B cell (primary cell): ENCODE results near the gene CAPS.

Experiments
- CTCF ChIP-seq: fragments of 200-600 bp; IDR thresholded peaks from one replicate; pipeline ENCODE4 v1.8.0; 2022; ENCODE audit warnings: antibody characterized with exemption, mild to moderate bottlenecking
- EZH2 ChIP-seq: IDR thresholded peaks from 2 replicates; pipeline ENCODE4 v1.6.1; 2012; ENCODE audit warnings: borderline replicate concordance, low read depth, mild to moderate bottlenecking, moderate library complexity, low read length; ENCODE audit not compliant: insufficient read depth, poor library complexity, severe bottlenecking

GRCh38 chr19:5865772-5866171 lies 48.3 kb upstream of the CAPS start:
- no peak for TF ChIP-seq CTCF
- TF ChIP-seq EZH2, result no peak
